ENCODE data around the gene KY.

Gene KY

DNA sequence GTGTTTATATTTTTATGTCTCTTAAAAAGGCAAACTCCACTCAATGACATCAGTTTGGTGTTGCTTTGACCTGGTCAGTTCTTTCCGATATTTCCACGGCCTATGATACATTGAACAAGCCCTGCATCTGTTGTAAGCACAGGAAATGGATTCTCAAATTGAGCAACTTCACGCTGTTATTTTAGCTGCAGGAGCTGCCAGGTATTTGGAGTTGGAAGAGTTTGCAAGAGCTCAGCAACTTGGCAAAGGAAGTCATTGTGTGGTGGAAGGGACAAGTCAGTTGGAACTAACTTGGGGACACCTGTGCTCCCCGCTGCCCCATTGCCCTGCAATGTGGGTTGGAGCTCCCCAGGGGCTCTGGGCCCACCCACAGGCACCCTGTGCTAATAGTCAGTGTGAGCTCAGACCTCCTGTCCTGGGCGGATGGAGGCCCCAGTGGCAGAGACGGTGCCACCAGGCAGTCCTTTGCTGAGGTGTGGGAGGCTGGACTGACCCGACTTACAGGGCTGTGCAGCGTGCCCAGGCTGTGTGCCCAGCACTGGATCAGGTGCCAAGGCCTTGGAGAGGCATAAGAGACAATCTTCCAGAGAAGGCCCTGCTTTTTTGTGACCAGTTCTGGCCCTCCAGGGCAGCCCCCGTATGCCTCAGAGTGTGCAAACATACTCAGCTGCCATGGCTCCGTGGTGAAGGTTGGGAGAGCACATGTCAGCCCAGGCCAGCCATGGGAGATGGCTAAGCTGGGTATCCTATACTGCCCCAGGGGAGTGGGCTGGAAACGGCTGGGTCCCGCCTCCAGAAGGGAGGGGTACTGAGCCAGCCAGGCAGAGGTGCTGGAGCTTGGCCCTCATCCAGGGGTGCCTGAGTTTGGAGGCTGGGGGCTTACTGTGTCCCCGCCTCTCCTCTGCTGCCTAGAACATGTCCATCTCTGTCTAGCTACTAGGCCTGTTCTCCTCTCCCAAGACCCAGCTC, 43.5 kb downstream of the KY start:
- DNase-seq (ENCODE audit: extremely low spot score) = no peak
- TF ChIP-seq, protein P1, sequence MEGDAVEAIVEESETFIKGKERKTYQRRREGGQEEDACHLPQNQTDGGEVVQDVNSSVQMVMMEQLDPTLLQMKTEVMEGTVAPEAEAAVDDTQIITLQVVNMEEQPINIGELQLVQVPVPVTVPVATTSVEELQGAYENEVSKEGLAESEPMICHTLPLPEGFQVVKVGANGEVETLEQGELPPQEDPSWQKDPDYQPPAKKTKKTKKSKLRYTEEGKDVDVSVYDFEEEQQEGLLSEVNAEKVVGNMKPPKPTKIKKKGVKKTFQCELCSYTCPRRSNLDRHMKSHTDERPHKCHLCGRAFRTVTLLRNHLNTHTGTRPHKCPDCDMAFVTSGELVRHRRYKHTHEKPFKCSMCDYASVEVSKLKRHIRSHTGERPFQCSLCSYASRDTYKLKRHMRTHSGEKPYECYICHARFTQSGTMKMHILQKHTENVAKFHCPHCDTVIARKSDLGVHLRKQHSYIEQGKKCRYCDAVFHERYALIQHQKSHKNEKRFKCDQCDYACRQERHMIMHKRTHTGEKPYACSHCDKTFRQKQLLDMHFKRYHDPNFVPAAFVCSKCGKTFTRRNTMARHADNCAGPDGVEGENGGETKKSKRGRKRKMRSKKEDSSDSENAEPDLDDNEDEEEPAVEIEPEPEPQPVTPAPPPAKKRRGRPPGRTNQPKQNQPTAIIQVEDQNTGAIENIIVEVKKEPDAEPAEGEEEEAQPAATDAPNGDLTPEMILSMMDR (IDR thresholded peaks at IDR 0.05; ENCODE audit: control extremely low read depth, extremely low read depth, low read depth, missing control alignments) = no peak
- ChIA-PET CTCF (interaction anchor here (0.7 to 1.4 kb wide), 3 partner anchors 8 to 19 kb away, joined by 3 read pairs; no protein-coding TSS in a partner anchor), POLR2A (interaction anchor here (0.6 kb wide), 1 partner anchor 204 kb away, joined by 3 read pairs; no protein-coding TSS in a partner anchor)

DNA sequence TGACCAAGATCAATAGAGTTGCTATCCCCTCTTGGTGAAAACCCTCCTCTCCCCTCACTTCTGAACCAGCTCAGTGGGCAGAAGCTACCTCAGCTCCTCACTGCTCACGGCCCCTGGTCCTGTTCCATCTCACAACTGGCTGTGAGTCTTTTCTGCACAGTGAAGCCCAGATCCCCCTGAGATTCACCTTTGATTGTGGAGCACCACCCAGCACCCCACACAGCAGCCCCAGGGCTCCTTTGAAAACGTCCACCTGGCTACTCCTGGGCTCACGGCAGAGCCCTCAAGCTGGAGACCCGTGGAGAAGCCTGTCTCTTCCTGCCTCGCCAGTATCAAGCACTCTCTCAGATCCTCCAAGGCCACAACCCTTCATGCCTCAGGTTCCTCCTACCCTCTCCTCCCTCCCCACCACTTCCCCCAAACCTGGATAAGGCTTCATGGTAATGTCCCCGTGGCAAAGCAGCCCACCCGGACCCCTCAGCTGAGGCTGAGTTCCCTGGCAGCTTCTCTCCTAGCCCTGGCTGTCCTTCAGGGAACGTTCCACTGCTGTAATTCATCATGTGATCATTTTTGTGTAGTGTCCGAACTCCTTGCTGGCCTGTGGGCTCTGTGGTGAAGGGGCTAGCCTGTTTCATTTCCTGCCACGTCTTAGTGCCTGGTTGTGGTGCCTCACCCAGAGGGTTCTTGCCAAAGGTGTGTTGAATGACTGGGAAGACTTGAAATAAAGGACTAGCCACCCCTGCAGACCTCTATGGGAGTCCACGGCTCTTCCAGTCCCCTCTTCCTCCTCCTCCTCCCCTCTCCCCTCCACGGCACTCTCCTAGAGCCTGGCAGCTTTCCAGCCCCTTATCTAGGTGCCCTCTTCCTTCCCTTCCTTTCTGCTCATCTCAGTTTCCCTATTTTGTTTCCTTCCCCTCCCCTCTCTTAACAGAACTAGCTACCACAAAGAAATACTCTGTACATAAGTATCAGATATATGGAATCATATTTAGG, 44.5 kb downstream of the KY start:
- ChIA-PET POLR2A (no interaction called here), CTCF (interaction anchor here (1.3 to 1.4 kb wide), 2 partner anchors 12 to 20 kb away, joined by 3 read pairs; no protein-coding TSS in a partner anchor)
- no peak for DNase-seq (ENCODE audit: extremely low spot score)
- TF ChIP-seq, protein P1 (IDR thresholded peaks at IDR 0.05; ENCODE audit: control extremely low read depth, extremely low read depth, low read depth, missing control alignments) = no peak

DNA sequence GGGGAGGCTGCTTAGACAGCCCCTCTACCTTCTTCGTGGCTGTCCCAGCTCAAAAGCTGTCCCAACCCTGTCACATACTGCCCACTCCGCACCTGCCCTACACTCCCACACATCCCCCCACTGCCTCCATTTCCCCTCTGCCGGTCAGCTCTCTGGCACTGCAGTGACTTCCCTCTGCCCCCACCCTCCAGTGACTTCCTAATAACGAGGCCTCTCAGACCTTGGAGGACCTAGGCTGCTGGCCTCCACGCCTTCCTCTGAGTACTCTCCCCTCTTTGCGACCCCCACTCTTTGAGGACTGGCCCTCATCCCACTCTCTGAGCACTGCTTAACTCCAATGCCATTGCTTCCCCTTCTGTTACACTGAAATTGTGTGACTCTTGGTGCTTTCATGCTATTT, 45.3 kb downstream of the KY start:
- TF ChIP-seq, protein P1 (IDR thresholded peaks at IDR 0.05; ENCODE audit: control extremely low read depth, extremely low read depth, low read depth, missing control alignments) = no peak
- ChIA-PET CTCF (interaction anchor here (6.1 kb wide), 1 partner anchor 12 kb away, joined by 63 read pairs; no protein-coding TSS in a partner anchor), POLR2A (no interaction called here)
- no peak for DNase-seq (ENCODE audit: extremely low spot score)

DNA sequence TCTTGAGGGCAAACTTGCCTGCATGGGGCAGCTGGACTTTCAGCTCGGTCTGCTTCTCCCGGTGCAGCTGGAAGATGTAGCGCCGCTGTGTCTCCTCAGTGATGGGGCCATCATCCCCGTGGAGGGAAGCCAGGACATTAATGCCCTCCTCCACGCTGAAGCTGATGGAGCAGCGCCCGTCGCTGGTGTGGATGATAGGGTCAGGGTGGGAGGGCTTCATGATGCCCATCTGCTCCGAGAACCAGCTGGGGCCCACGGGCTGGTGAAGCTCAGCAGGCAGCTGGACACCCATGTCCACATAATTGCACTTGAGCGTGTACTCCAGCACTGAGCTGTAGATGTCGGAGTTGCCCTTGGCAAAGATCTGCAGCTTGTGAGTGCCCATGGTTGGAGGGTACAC, 46.9 kb downstream of the KY start:
- POLR2A ChIA-PET = no interaction called here
- CTCF ChIA-PET = interaction anchor here (1.4 to 6.1 kb wide), 4 partner anchors 9 to 151 kb away, joined by 4 to 63 read pairs (median 8); no protein-coding TSS in a partner anchor
- TF ChIP-seq, protein P1 (IDR thresholded peaks at IDR 0.05; ENCODE audit: control extremely low read depth, extremely low read depth, low read depth, missing control alignments) = no peak
- no peak for DNase-seq (ENCODE audit: extremely low spot score)

DNA sequence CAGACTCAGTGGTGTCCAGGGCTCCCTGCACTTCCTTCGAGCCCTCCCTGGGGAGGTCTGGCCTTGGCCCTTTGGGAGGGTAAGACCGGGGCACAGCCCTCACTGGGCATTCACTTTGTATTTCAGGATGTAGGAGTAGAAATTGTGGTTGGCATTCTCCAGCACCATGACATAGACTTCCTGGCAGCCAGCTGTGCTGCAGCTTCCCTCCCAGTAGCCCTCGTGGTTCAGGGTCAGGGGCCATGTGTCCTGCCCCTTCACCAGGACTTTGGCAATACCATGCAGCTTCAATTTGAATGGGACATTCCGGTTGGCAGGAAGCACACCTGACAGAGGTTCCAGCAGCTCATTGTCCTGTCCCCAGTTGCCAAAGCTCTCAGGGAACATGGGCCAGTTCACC, 47.3 kb downstream of the KY start:
- ChIA-PET POLR2A (no interaction called here), CTCF (interaction anchor here (0.9 to 6.1 kb wide), 7 partner anchors 9 to 1439 kb away, joined by 3 to 63 read pairs (median 5); no protein-coding TSS in a partner anchor)
- no peak for DNase-seq (ENCODE audit: extremely low spot score)
- TF ChIP-seq, protein P1 (IDR thresholded peaks at IDR 0.05; ENCODE audit: control extremely low read depth, extremely low read depth, low read depth, missing control alignments) = no peak

DNA sequence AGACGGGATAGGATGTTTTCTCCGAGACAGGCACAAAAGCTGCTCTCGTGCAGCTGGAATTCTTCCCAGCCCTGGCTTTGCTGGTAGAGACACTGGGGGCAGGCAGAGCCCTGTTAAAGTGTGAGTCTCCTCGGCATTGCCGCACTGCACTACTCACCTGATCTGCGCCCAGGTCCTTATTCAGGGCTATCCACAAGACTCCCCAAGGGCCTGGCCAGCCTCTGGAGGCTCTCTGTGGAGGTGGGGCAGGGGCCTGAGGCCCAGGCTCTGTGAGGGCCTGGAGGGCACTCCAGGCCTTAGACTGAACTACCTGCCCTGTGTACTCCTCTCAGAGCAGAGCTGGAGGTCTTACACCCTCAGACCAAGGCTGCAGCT, 48.4 kb downstream of the KY start:
- TF ChIP-seq, protein P1 (IDR thresholded peaks at IDR 0.05; ENCODE audit: control extremely low read depth, extremely low read depth, low read depth, missing control alignments) = no peak
- DNase-seq (ENCODE audit: extremely low spot score) = no peak
- ChIA-PET CTCF (interaction anchor here (0.9 to 6.1 kb wide), 6 partner anchors 15 to 1440 kb away, joined by 3 to 63 read pairs (median 18); no protein-coding TSS in a partner anchor), POLR2A (no interaction called here)
